Transverse colon (tissue), 4 donors: ENCODE results near the gene KLHL25. TPM values are rescaled to one million over a fixed set of nuclear protein-coding genes. Genes with fewer than 3 reads are reported as not detected.

Source experiments
- DNase-seq: peaks from one replicate; pipeline ENCODE4 v3.0.0-alpha.2; 2019
- H3K27ac ChIP-seq, 4 donors: fragments of 200-600 bp; sonication (generic); 2 replicates each; pipeline ENCODE4 v1.5.1; 2016 to 2018; ENCODE audit warnings: inconsistent platforms in 4 of 4
- H3K27me3 ChIP-seq: fragments of 200-600 bp; sonication (generic); 2 replicates; pipeline ENCODE4 v1.5.1; 2017; ENCODE audit warnings: inconsistent platforms
- H3K36me3 ChIP-seq, 4 donors: fragments of 200-600 bp; sonication (generic); 2 replicates each; pipeline ENCODE4 v1.5.1; 2017 to 2019; ENCODE audit warnings: inconsistent platforms in 4 of 4
- H3K4me1 ChIP-seq, 4 donors: fragments of 200-600 bp; sonication (generic); 2 replicates each; pipeline ENCODE4 v1.5.1; 2017 to 2020; ENCODE audit warnings: inconsistent platforms in 4 of 4
- H3K4me3 ChIP-seq, 4 donors: fragments of 200-600 bp; sonication (generic); 1 replicate in 1 of 4; 2 replicates in 3 of 4; pipeline versions ENCODE4 v1.5.1 to v1.6.1; 2017 to 2019; ENCODE audit warnings: inconsistent platforms in 4 of 4
- H3K9me3 ChIP-seq, 2 donors: fragments of 200-600 bp; sonication (generic); 2 replicates each; pipeline ENCODE4 v1.5.1; 2017 to 2019; ENCODE audit warnings: inconsistent platforms in 2 of 2
- CTCF ChIP-seq, 5 experiments: fragments of 200-600 bp in 3 of 5; fragments of 450-650 bp in 2 of 5; sonication (generic) in 3 of 5; IDR thresholded peaks; 1 replicate in 2 of 5; 2 replicates in 3 of 5; pipeline ENCODE4 v1.5.1; 2016 to 2017; ENCODE audit warnings: antibody characterized with exemption in 5 of 5, inconsistent platforms in 3 of 5, mild to moderate bottlenecking in 2 of 5, moderate library complexity in 1 of 5
- EP300 ChIP-seq: sonication (generic); formaldehyde crosslinking; IDR thresholded peaks from one replicate; pipeline ENCODE4 v1.6.1; 2017; ENCODE audit warnings: antibody characterized with exemption, low read depth
- POLR2A ChIP-seq: fragments of 450-650 bp; IDR thresholded peaks from one replicate; pipeline ENCODE4 v1.6.1; 2016; ENCODE audit warnings: antibody characterized with exemption, mild to moderate bottlenecking, moderate library complexity
- POLR2AphosphoS5 ChIP-seq, 3 donors: sonication (generic); formaldehyde crosslinking; IDR thresholded peaks; one replicate each; pipeline ENCODE4 v1.6.1; 2016; ENCODE audit warnings: antibody characterized with exemption in 3 of 3
- WGBS, 2 donors: methylation state at CpG; one replicate each; pipeline ENCODE4 v1.1.5; 2018; ENCODE audit warnings: low coverage in 1 of 2; 5-methylcytosine and 5-hydroxymethylcytosine counted together
- in situ Hi-C, 4 donors: fragments of 200-750 bp; cut with MboI; loops; one replicate each; pipeline versions ENCODE4 v1.15.0 to v1.15.1; 2017; ENCODE audit warnings: low sequenced_read_pairs in 3 of 4, low pct_ligation_motif_present in 1 of 4, low pct_unique_long_range_greater_than_20kb in 1 of 4
- intact Hi-C: fragments of 100-400 bp; cut with DNase I; formaldehyde crosslinking; loops from one replicate; pipeline ENCODE4 v1.15.1; 2023; ENCODE audit warnings: low total_unique reads
- total RNA-seq, 4 donors: library from RNA; depleted of rRNA; stranded (reverse); fragments of >200 nt; gene quantifications; one replicate each; pipeline ENCODE4 v1.1.0, GENCODE V29; 2016

The KLHL25 gene
- total RNA-seq, 4 donors from 2014 or later, result 10.1 to 36.0 (median 10.8) TPM

- Histone ChIP-seq H3K9me3 (no peaks in the 10 kb centered on the region), H3K27me3 (no peaks in the 10 kb centered on the region), H3K27ac (no peak overlapping the region), H3K4me3 (no peak overlapping the region), H3K4me1 (peaks cover 0 to 4% (median 3%) of the 10 kb centered on the region in 4 donors), H3K36me3 (no peaks in the 10 kb centered on the region)
- WGBS, 2 donors, result 93 to 94% methylated on average over 2 to 18 of the region's 21 CpGs
- intact Hi-C loops, result no loop called here
- TF ChIP-seq POLR2AphosphoS5 (IDR thresholded peaks at IDR 0.05) (no peak), CTCF (IDR thresholded peaks at IDR 0.05) (no peak), POLR2A (no peak), EP300 (no peak)
- in situ Hi-C loops, result no loop called here
- DNase-seq, result no peak
These were observed 24.4 kb downstream of the KLHL25 start for GRCh38 chr15:85770096-85771041.

- in situ Hi-C loops (no loop called here), intact Hi-C loops (no loop called here)
- no peaks in the 10 kb centered on the region for H3K36me3 ChIP-seq
- 98% methylated on average over 38 of the region's 42 CpGs; no CpG with 5 or more reads in 1 of the 2 donors for WGBS, 2 donors
- TF ChIP-seq POLR2A, result no peak
- TF ChIP-seq POLR2AphosphoS5 (IDR thresholded peaks at IDR 0.05), result no peak
- no peak for TF ChIP-seq CTCF (IDR thresholded peaks at IDR 0.05)
- no peak for TF ChIP-seq EP300
- DNase-seq, result no peak
- no peaks in the 10 kb centered on the region for H3K9me3 ChIP-seq
- H3K27me3 ChIP-seq, result no peaks in the 10 kb centered on the region
- H3K4me1 ChIP-seq, result peaks cover 0 to 4% (median 3%) of the 10 kb centered on the region in 4 donors
- H3K4me3 ChIP-seq, result no peak overlapping the region
- H3K27ac ChIP-seq, result no peak overlapping the region
These were observed 25.4 kb downstream of the KLHL25 start for GRCh38 chr15:85769182-85769900.

- Histone ChIP-seq H3K4me3 (no peak overlapping the region), H3K4me1 (peaks cover 0 to 4% (median 3%) of the 10 kb centered on the region in 4 donors), H3K27ac (no peak overlapping the region), H3K9me3 (no peaks in the 10 kb centered on the region), H3K27me3 (no peaks in the 10 kb centered on the region), H3K36me3 (no peaks in the 10 kb centered on the region)
- intact Hi-C loops, result no loop called here
- TF ChIP-seq POLR2A, result no peak
- TF ChIP-seq CTCF (IDR thresholded peaks at IDR 0.05), result no peak
- TF ChIP-seq EP300, result no peak
- in situ Hi-C loops, result no loop called here
- no peak for DNase-seq
- 99% methylated on average over 30 of the region's 32 CpGs; no CpG with 5 or more reads in 1 of the 2 donors for WGBS, 2 donors
These were observed 26.0 kb downstream of the KLHL25 start for GRCh38 chr15:85768595-85769168.
